Lower leg skin (tissue), 3 donors: Measurements from ENCODE around the gene HENMT1.

Experiments used
- CTCF ChIP-seq, 3 donors: fragments of 450-650 bp; IDR thresholded peaks; one replicate each; pipeline ENCODE4 v1.5.1; 2016; ENCODE audit warnings: antibody characterized with exemption in 3 of 3, mild to moderate bottlenecking in 3 of 3, moderate library complexity in 2 of 3
- POLR2A ChIP-seq, 2 donors: fragments of 450-650 bp; IDR thresholded peaks; one replicate each; pipeline ENCODE4 v1.6.1; 2016 to 2017; ENCODE audit warnings: antibody characterized with exemption in 2 of 2, mild to moderate bottlenecking in 1 of 2, moderate library complexity in 1 of 2

GRCh38 chr1:108704496-108704895, 43.6 kb upstream of the HENMT1 start:
- TF ChIP-seq CTCF (IDR thresholded peaks at IDR 0.05) (no peak), POLR2A (IDR thresholded peaks at IDR 0.05) (no peak)
